TTC549 (cell line): ENCODE data around the gene TEX9.

Experiments
- FAIRE-seq: peaks from 2 replicates; lab custom pipeline; 2012; peaks lifted over from hg19 to GRCh38; lab: Jason Lieb, UNC

Gene TEX9

DNA sequence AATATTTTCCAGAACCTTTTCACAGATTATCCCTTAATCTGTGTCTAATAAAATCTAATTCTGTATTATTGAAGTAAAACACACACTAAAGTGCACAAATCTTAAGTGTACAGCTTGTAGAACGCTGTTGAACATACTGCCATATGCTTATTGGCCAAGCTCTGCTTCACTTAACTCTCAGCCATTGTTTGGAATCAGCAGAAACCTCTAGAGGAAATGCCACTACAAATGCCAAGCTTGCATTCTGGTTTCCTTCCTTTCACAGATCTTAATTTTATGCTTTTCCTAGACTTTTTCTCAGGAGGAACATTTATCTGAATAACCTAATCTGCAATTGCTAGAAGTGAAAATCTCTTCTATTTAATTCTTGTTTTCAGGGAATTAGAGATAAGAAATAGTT lies 89.6 kb downstream of the TEX9 start:
- FAIRE-seq = no peak

DNA sequence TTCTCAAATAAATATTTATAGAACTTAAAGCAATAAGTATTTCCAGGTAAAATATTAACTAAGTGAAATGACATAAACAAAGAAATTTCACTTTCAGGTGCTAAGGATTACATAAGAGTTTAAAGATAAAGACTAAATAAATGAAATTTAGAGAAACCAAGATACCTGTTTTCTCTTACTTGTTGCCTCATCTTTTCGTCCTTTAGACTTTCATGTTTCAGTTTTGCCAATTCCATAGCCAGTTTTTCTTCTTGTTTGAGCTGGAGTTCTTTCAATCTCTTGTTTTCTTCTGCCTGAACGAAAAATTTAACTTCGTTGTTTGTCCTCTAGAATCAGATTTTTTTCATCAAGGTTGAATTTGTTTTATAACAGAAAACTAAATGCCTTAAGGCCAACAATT lies 91.0 kb downstream of the TEX9 start:
- no peak for FAIRE-seq

DNA sequence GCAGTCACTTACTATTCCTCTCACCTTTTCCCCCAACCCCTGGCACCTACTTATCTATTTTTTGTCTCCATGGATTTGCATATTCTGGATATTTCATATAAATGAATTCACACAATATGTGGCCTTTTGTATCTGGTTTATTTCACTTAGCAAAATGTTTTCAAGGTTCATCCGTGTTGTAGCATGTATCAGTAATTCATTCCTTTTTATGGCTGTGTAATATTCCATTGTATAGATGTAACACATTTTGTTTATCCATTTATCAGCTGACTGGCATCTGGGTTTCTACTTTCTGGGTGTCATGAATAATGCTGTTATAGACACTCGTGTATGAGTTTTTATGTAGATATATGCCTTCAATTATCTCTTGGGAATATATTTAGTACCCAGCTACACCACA lies 93.9 kb downstream of the TEX9 start:
- FAIRE-seq = no peak

DNA sequence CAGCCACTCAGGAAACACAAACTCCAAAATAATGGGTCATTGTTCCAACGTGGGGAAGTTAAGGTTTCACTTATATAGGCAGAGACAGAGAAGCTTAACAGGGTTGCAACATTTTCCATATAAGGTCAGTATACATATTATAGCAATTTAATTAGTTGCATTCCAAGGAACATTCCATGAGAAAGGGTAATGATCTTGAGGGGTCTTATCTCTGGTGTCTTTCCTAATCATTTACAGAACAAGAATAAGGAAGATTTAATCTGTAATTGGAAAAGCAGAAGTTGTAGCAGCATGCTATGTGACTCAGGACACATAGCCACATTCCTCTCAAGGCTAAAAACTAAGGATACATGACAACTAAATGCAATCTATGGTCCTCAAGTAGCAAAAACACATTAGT lies 94.8 kb downstream of the TEX9 start:
- FAIRE-seq = no peak

DNA sequence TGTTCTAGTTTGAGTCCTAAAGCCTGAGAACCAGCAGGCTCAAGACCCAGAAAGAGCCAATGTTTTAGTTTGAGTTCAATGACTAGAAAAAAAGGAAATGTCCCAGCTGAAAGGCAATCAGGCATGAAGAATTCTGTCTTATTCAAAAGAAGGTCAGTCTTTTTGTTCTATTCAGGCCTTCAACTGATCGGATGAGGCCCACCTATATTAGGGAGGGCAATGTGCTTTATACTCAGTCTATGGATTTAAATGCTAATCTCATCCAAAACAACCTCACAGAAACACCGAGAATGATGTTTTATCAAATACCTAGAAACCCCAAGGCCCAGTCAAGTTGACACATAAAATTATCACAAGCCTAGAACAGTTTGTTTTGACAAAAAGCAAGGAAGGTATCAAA lies 95.7 kb downstream of the TEX9 start:
- no peak for FAIRE-seq

DNA sequence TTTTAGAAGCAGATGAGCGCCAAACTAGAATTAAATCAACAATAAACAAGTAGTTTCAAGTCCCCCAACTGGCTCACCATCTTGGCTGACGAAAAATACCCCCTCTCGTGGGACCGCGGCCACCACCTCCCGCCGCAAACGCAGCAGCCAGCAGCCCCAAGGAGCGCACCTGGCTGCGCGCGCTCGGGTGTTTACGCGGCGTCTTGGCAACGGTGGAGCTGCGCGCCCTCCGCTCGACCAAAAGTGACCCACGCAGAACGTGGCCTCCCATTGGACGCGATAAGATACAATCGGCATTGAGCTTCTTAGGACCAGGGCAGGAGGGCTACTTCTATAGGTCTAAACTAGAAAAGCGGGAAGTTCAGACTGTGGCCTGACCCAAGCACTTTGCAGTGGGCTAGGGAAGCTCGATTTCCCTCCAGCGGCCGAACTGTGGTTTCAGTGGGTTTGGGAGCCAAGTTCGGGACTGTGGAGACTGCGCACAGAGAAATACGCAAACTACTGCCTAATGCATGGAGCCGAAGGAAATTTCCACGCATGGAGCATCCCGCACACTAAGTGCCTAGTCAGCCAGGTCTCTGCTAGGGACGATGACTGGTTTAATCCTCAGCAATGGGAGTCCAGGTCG lies 99.8 kb downstream of the TEX9 start, which contains the start of gene MNS1:
TSS of gene MNS1 (minus strand) at position 245 of the 628 bp plus-strand sequence. CDS start at position 80, 165 bp downstream.
- peak; percentile 82 for FAIRE-seq

DNA sequence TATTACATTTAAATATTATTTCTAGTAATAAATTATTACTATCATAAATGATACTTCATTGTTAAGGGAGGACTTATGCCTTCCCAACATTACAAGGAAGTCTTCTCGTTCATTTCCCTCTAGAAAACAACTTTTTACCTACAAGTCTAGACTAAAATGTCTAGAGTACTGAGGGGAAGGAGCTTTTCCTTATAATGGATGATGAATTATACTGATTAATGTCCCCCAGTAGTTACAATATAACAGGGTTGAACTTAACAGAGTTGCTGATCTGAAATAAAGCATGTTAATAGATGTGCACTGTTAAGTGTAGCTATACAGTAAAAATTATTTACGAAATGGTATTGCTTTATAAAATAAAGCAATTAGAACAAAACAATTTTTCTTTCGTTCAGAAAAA lies 102.4 kb downstream of the TEX9 start:
- FAIRE-seq = no peak

DNA sequence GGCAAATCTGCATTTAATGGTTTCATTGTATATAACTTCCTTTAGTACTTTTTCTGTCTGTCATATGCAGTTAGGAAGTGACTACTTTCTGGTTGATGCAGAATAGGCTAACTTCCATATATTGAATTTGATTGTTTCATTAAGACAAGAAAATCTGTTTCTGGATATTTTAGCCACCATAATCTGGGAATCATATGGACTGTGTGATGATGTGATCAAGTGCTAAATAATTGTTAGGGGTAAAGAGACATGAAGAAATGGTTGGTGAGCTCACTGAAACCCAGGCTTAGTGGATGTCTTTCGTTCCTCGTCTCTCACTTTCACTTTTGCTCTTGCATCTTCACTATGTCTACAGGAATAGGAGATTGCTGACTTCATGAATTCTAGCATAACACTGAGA lies 103.2 kb downstream of the TEX9 start:
- no peak for FAIRE-seq

DNA sequence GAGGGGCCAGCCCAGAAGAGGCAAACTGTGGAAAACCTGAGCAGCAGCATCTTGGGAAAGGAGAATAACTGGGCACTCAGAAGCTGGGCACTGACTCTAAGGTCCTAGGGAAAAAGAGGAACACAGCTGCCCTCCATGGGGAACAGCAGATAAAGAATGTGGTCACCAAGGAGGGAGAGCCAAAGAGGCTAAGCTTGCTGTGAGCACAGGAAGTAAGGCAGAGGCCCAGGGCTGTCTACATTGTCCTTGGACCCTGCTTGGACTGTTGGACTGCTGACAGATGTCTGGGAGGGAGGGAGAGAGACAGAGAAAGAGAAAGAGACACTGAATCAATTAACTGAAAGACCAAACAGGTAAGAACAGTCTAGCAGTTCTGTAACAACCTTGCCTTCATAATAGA lies 104.3 kb downstream of the TEX9 start:
- no peak for FAIRE-seq

DNA sequence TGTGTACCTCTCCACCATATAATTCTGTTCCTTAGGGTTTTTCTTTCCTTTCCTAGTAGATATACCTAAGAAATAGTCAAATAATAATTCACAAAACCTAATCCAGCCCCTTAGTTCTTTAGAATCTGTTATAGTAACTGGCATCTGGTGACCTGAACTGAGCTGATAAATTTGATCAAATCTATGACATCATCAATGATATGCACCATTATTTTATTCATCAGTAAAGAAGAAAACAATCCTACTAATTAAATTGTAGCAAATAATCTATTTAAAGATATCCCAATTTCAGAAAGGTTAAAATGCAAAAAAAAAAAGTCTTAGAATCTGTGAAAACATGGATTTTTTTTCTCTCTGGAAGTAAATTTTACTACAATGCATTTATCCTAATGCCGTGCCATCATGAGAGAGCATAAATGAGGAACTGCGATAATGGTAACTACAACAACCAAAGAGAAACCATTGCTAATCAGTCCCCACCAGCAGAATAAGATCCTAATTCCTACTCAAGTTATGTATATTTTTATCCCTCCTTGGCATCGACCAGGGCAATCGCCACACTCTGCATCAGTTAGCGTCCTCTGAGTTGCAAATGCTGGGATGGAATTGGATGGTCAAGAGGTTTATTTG lies 106.3 kb downstream of the TEX9 start:
- no peak for FAIRE-seq

DNA sequence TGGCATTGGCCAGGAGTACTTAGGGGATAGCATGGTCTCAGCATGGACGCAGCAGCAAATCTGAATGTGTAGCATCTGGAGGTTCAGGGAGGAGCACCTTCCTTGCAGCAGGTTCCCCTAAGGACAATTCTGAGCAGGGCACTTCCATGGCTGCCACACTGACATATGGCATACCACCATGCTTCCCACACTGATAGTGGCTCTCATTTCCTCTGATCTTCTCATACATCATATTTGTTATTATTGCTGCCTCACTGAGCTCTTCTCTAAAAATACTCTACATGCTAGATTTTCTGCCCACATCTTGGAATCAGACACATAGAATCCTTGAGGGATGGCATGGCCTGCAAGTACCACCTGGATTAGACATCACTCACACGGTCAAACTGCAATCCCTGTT lies 107.1 kb downstream of the TEX9 start:
- FAIRE-seq = no peak

DNA sequence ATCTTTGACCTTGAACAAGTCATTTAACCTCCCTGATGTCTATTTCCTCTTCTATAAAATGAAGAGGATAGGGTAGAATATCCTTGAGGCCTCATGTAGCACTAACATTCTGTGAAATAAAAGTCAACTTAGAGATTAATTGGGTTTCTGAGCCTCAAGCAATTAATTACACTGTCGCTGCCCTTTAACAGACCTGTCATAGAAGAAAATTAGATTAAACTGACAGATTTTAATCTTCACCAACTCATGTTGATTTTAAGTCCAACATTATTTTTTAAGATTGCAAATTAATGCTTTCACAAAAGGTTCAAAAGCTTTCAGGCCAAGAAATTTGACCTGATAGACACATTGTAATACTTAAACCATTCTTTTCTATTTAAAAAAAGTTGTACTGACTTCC lies 107.8 kb downstream of the TEX9 start:
- no peak for FAIRE-seq

DNA sequence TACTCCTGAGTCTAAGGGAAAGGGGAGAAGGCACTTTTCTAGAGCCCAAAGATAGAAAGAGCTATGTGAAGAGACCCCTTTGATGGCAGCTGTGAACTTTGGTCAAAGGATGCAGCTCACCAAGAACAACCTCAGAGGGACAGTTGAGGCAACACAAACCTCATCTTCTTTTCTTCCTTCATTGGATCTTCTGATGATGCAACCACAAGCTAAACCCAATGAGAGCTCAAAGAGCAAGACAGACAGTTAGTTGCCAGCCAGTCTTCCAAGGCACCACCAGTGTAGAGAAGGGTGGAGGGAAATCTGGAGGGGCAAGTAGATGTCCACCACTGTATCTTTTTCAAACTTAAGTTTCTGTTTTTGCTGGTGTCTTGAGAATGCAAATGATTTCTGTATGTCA lies 110.1 kb downstream of the TEX9 start:
- FAIRE-seq = no peak
